NCI-H2171 (cell line): ENCODE measurements around the gene CT45A6.
"Not testable (repeated sequence)": the region's sequence is repeated elsewhere in the genome, so short reads cannot be mapped to it uniquely, and the experiment has no call there.

Experiments used
- DNase-seq: peaks from one replicate; lab custom pipeline; 2025; lab: John Stamatoyannopoulos, UW

CT45A6 gene

GRCh38 chrX:135802687-135803086 lies at the start of gene CT45A6:
TSS of gene CT45A6 (minus strand) at chrX:135802787. CDS start at chrX:135798993, 3,794 bp downstream.
- DNase-seq = not testable (repeated sequence)

GRCh38 chrX:135837180-135837579 lies 34.6 kb upstream of the CT45A6 start, which contains the start of gene CT45A7:
TSS of gene CT45A7 (minus strand) at chrX:135837280. CDS start at chrX:135833533, 3,747 bp downstream.
- DNase-seq = not testable (repeated sequence)

- not testable (repeated sequence) for DNase-seq
These were observed 17.3 kb upstream of the CT45A6 start, which contains the start of gene CT45A2 for GRCh38 chrX:135819912-135820311. TSS of gene CT45A2 (minus strand) at chrX:135820012. CDS start at chrX:135816265, 3,747 bp downstream.

- not testable (repeated sequence) for DNase-seq
These were observed 17.2 kb downstream of the CT45A6 start, which contains the start of gene CT45A5 for GRCh38 chrX:135785403-135785802. TSS of gene CT45A5 (minus strand) at chrX:135785503. CDS start at chrX:135781729, 3,774 bp downstream.

- DNase-seq = not testable (repeated sequence)
These were observed 34.5 kb downstream of the CT45A6 start, which contains the start of gene CT45A3 for GRCh38 chrX:135768091-135768490. TSS of gene CT45A3 (minus strand) at chrX:135768191. CDS start at chrX:135764444, 3,747 bp downstream.

GRCh38 chrX:135744739-135745138 lies 57.8 kb downstream of the CT45A6 start:
- DNase-seq = not testable (repeated sequence)
